Left lung (tissue), 10 donors: ENCODE results near the gene EPHA5. TPM values are rescaled to one million over a fixed set of nuclear protein-coding genes. Genes with fewer than 3 reads are reported as not detected.

Experiments
- ATAC-seq: fragments of 200-7000 bp; cut with Tn5 transposase; one replicate; pipeline ENCODE4 v1.9.1; 2020; ENCODE audit warnings: moderate library complexity
- DNase-seq, 4 donors: peaks; one replicate each; pipeline ENCODE4 v3.0.0-alpha.2; 2013 to 2020
- H3K27ac ChIP-seq, 2 donors: fragments of 200-600 bp; sonication (generic) in 1 of 2; one replicate each; pipeline versions ENCODE4 v1.5.0 to v1.8.0; 2020 to 2021
- H3K27me3 ChIP-seq, 2 donors: fragments of 200-600 bp; sonication (generic) in 1 of 2; one replicate each; pipeline versions ENCODE4 v1.5.0 to v1.8.0; 2020 to 2021
- H3K36me3 ChIP-seq, 2 donors: fragments of 200-600 bp; sonication (generic) in 1 of 2; one replicate each; pipeline versions ENCODE4 v1.5.0 to v1.8.0; 2020 to 2021
- H3K4me1 ChIP-seq, 2 donors: fragments of 200-600 bp; one replicate each; pipeline ENCODE4 v1.8.0; 2021
- H3K4me3 ChIP-seq, 2 donors: fragments of 200-600 bp; sonication (generic) in 1 of 2; one replicate each; pipeline versions ENCODE4 v1.5.0 to v1.8.0; 2020 to 2021; ENCODE audit warnings: mild to moderate bottlenecking in 1 of 2
- H3K9me3 ChIP-seq, 2 donors: fragments of 200-600 bp; sonication (generic) in 1 of 2; one replicate each; pipeline versions ENCODE4 v1.5.0 to v1.8.0; 2020 to 2021
- intact Hi-C, 2 donors: fragments of 100-400 bp; cut with DNase I; formaldehyde crosslinking; loops; one replicate each; pipeline versions ENCODE4 v1.11.2 to v1.14.2; 2022
- polyA plus RNA-seq, 6 donors: library from polyadenylated mRNA; unstranded; fragments of 120-200 nt; gene quantifications; one replicate each; pipeline ENCODE4 v1.2.1, GENCODE V29; 2013; ENCODE audit not compliant: insufficient read length in 6 of 6
- total RNA-seq, 2 donors: library from RNA; stranded (reverse); fragmentation: NEBNext Ultra II Directional; extraction: Animal tissue kit (Norgen Biotek cat#: 25700); gene quantifications; one replicate each; pipeline ENCODE4 v1.2.1, GENCODE V29; 2021
- TF ChIP-seq, protein P1 (sequence below), 2 donors: fragments of 200-600 bp; sonication (generic) in 1 of 2; IDR thresholded peaks; one replicate each; pipeline versions ENCODE4 v1.5.0 to v1.8.0; 2021; ENCODE audit warnings: antibody characterized with exemption in 2 of 2
- donor health status: DM: no; HTN: yes; CAD: no.
- donor health status: DM: no; HTN: no; CAD: no.

EPHA5 gene
- total and polyA plus RNA-seq, 8 donors, result 0.01 to 0.12 (median 0.08) TPM; not detected in 2

- TF ChIP-seq, protein P1, sequence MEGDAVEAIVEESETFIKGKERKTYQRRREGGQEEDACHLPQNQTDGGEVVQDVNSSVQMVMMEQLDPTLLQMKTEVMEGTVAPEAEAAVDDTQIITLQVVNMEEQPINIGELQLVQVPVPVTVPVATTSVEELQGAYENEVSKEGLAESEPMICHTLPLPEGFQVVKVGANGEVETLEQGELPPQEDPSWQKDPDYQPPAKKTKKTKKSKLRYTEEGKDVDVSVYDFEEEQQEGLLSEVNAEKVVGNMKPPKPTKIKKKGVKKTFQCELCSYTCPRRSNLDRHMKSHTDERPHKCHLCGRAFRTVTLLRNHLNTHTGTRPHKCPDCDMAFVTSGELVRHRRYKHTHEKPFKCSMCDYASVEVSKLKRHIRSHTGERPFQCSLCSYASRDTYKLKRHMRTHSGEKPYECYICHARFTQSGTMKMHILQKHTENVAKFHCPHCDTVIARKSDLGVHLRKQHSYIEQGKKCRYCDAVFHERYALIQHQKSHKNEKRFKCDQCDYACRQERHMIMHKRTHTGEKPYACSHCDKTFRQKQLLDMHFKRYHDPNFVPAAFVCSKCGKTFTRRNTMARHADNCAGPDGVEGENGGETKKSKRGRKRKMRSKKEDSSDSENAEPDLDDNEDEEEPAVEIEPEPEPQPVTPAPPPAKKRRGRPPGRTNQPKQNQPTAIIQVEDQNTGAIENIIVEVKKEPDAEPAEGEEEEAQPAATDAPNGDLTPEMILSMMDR (IDR thresholded peaks at IDR 0.05), result no peak
- no peak overlapping the region for H3K27ac ChIP-seq
- intact Hi-C loops, result no loop called here
These were observed 328.7 kb downstream of the EPHA5 start for GRCh38 chr4:65341557-65341956.

DNA sequence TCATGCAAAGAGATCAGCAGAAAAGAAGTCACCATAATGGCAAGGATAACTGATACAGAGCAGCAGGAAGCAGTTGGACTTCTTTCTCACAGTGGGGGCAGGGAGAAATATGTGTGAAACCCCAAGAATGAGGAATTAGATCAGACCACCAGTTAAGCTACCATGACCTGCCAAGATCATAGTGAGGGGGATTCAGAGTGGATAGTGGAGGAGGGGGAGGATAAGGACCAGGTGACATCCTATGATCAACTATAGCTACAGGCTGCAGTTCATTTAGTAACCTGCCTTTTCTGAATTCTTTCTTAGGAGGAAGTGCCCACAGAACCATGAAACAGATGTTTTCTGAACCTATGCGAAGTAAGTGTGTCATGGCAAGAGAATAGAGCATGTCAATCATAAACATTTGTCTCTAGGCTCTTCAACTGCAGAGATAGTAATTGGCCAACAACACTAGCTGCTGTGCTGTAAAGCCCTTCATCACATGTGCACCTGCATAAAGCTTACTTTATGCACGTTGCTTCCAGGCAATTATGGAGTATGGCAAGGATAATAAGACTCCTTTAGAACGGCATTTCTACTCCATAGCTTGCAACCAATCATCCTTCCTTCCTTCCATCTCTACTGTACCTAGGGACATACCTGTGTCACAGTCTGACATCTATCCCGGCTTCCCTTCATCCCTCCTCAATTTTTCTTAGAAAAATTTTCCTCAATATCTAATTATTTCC is 329.7 kb downstream of the EPHA5 start:
- intact Hi-C loops, result no loop called here
- H3K27me3 ChIP-seq, result no peaks in the 10 kb centered on the region
- no peak overlapping the region for H3K4me3 ChIP-seq
- no peaks in the 10 kb centered on the region for H3K4me1 ChIP-seq
- H3K36me3 ChIP-seq, result no peaks in the 10 kb centered on the region
- no peak for DNase-seq
- no peak overlapping the region for H3K27ac ChIP-seq
- TF ChIP-seq, protein P1 (IDR thresholded peaks at IDR 0.05), result no peak
- H3K9me3 ChIP-seq, result no peaks in the 10 kb centered on the region
- ATAC-seq, result no peak

More at GRCh38 chr4:65341557-65341956, 328.7 kb downstream of the EPHA5 start:
- no peaks in the 10 kb centered on the region for H3K4me1 ChIP-seq
- ATAC-seq (no peak), DNase-seq (no peak)
- H3K4me3 ChIP-seq, result no peak overlapping the region
- no peaks in the 10 kb centered on the region for H3K9me3 ChIP-seq
- H3K36me3 ChIP-seq, result no peaks in the 10 kb centered on the region
- no peaks in the 10 kb centered on the region for H3K27me3 ChIP-seq

- TF ChIP-seq, protein P1 (IDR thresholded peaks at IDR 0.05), result no peak
- no peak overlapping the region for H3K4me3 ChIP-seq
- intact Hi-C loops, result no loop called here
These were observed 332.9 kb downstream of the EPHA5 start for GRCh38 chr4:65337371-65337770.

GRCh38 chr4:65336465-65336864 is 333.8 kb downstream of the EPHA5 start:
- H3K36me3 ChIP-seq, result no peaks in the 10 kb centered on the region
- TF ChIP-seq, protein P1 (IDR thresholded peaks at IDR 0.05), result no peak
- H3K9me3 ChIP-seq, result no peaks in the 10 kb centered on the region

More at GRCh38 chr4:65337371-65337770, 332.9 kb downstream of the EPHA5 start:
- no peaks in the 10 kb centered on the region for H3K36me3 ChIP-seq
- no peaks in the 10 kb centered on the region for H3K9me3 ChIP-seq
- H3K27ac ChIP-seq, result no peak overlapping the region
- ATAC-seq (no peak), DNase-seq (no peak)
- H3K4me1 ChIP-seq, result no peaks in the 10 kb centered on the region
- no peaks in the 10 kb centered on the region for H3K27me3 ChIP-seq

DNA sequence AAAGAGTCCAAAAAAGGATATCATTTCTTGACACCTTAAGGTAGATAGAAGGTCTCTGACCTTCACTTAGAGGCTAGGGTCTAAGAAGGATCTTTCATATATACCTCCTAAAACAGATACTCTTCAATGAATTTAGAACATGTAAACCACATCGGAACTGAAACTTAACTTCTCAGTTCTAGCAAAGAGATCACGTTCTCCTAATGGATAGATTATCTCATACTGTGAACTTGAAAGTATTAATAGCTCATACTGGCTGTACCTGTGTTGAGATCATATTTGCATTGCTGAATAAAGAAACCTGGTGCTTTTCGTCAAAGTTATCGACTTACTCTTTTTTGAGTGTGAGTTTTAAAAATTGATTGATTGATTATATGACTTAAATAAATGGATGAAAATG is 353.8 kb downstream of the EPHA5 start:
- intact Hi-C loops, result no loop called here
- H3K4me1 ChIP-seq, result no peaks in the 10 kb centered on the region
- no peaks in the 10 kb centered on the region for H3K36me3 ChIP-seq
- no peaks in the 10 kb centered on the region for H3K9me3 ChIP-seq
- H3K27ac ChIP-seq, result no peak overlapping the region
- no peak overlapping the region for H3K4me3 ChIP-seq
- TF ChIP-seq, protein P1 (IDR thresholded peaks at IDR 0.05), result no peak
- ATAC-seq, result no peak
- DNase-seq, result no peak
- H3K27me3 ChIP-seq, result no peaks in the 10 kb centered on the region

More at GRCh38 chr4:65336465-65336864, 333.8 kb downstream of the EPHA5 start:
- H3K4me3 ChIP-seq, result no peak overlapping the region
- no peak for ATAC-seq
- no peaks in the 10 kb centered on the region for H3K27me3 ChIP-seq
- intact Hi-C loops, result no loop called here
- H3K27ac ChIP-seq, result no peak overlapping the region
- H3K4me1 ChIP-seq, result no peaks in the 10 kb centered on the region
- DNase-seq, result no peak
